Umbilical cord (tissue), 2 donors: ENCODE data around the gene KCTD7. TPM values are rescaled to one million over a fixed set of nuclear protein-coding genes. Genes with fewer than 3 reads are reported as not detected.
A peak's percentile ranks its signal among the peaks of the same experiment; 100 is the strongest.
"Not testable (repeated sequence)": the region's sequence is repeated elsewhere in the genome, so short reads cannot be mapped to it uniquely, and the experiment has no call there.

Source experiments
- DNase-seq: peaks from one replicate; pipeline ENCODE4 v3.0.0-alpha.2; 2015; ENCODE audit warnings: low spot score
- total RNA-seq: library from RNA; depleted of rRNA; stranded (reverse); fragments of >200 nt; gene quantifications from one replicate; pipeline ENCODE4 v1.2.3, GENCODE V29; 2014; ENCODE audit warnings: low replicate concordance; ENCODE audit not compliant: insufficient read depth

KCTD7 gene
- total RNA-seq, 1 donor from 2014 or later, result 12.0 TPM

DNA sequence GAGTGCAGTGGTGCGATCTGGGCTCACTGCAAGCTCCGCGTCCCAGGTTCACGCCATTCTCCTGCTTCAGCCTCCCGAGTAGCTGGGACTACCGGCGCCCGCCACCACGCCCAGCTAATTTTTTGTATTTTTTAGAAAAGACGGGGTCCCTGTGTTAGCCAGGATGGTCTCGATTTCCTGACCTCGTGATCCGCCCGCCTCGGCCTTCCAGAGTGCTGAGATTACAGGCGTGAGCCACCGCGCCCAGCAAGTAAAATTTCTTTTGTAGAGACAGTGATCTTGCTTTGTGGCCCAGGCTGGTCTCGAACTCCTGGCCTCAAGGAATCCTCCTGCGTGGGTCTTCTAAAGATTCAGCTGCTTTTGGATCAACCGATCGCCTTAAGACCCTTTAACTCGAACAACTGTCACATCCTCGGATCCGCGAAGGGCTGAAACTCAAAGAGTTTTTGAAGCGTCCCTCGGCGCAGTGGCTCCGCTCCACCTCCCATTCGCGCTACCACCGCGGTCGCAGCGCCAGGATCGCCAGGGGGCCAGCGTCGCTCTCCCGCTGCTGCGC, 25.1 kb downstream of the KCTD7 start:
- not testable (repeated sequence) for DNase-seq

DNA sequence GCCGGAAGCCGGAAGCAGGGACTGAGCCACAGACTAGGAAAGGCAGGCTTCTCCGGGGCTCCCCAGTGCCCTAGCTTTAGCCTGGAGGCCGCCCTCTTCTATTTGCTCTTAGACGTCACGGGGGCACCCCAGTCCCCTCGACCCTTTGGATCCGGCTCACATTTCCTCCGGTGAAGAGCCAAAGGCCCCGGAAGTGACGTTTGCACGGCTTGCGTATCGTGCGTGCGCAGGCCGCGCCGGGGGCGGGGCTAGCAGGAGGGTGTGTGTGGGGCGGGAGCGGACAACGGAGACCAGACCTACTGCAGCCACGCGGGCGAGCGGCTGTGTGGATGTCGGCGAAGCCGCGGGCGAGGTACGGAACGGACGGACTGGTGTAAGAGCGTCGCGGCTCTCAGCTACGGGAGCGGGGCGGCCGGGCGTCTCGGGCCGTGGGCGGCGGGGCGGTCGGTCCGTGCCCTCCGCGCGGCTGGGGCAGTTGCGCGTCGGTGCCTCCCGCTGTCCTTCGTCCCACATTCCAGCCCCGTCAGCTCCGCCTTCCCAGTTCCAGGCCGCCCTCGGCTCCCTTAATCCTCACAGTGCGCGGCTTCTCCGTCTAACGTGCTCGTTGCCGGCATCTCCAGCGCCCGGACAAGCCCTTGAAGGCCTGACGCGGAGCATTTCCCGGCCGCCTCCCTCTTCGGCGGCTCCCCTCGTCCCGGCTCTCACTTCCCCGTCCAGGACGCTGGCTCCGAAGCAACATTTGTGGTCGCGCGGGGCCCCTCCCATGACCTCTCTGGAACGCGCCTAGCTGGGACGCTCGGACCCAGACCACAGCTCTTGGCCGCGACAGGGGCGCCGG, 25.8 kb downstream of the KCTD7 start:
- peak; percentile 99 for DNase-seq

DNA sequence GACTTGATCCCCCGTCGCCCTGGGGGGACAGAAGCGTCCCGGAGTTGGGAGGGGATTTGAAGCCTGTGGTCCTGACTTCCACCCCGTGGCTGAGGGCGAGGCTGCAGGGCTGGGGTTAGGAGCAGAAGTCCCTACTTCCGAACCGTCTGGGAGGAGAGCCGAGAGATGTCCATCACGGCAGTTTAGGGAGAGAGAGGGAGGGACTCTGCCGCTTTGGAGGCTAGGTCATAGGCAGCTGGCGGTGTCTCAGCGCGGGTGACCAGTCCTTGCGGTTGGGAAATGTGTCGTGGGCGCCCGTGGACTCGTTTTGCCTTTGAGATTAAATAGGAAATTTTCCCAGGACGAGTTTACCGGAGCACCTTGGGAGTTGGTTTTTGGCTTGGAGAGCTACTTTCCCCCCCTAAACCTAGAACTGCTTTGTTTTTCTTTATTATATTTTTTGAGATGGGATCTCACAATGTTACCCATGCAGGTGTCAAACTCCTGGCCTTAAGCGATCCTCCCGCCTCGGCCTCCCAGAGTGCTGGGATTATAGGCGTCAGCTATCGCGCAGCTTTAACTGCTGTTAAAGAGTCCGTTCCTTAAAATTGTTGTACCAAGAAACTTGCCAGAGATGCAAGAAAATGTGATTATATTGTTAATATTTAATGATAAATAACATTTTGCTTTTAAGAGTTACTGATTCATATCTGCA, 26.6 kb downstream of the KCTD7 start:
- peak; percentile 61 for DNase-seq

DNA sequence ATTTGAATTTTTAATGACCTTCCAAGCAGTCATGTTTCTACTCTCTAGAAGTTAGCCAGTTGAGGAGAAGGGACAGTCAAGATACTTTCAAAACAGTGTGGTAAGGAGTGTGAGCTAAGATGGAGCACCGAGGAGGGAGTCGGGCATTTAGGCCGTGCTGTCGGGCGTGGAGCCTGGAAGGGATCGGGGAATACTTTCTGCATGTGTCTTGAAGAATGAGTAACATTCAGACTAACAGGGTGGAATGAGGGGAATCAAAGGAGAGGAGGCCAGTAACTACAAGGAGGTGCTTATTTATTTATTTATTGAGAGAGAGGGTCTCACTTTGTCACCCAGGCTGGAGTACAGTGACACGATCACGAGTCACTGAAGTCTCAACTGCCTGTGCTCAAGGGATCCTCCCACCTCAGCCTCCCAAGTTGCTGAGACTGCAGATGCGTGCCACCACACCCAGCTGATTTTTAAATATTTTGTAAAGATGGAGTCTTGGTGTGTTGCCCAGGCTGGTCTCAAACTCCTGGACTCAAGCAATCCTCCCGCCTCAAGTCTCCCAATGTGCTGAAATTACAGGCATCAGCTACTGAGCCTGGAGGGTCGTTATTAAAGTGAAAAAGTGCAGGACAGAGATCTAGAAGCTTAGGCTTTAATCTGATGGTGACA, 27.3 kb downstream of the KCTD7 start:
- peak; percentile 14 for DNase-seq

- DNase-seq, result no peak
These were observed 29.1 kb downstream of the KCTD7 start for GRCh38 chr7:66657798-66658197.

DNA sequence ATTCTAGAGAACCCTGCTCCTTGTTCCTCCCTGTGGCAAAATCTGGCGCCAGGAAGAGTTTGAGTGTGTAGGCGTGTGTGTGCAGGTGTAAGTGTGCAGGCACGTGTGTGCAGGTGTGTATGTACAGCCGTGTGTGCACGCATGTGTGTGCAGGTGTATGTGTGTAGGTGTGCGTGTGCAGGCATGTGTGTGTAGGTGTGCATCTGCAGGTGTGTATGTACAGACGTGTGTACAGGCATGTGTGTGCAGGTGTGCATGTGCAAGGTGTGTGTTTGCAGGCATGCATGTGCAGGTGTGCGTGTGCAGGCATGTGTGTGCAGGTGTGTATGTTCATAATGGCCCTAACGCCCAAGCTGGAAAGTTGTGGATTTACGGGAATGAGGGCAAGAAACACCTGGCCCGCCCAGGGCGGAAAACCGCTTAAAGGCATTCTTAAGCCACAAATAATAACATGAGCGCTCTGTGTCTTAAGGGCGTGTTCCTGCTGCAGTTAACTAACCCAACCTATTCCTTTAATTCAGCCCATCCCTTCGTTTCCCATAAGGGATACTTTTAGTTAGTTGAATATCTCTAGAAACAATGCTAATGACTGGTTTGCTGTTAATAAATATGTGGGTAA, 34.1 kb downstream of the KCTD7 start:
- DNase-seq, result no peak

- no peak for DNase-seq
These were observed 36.1 kb downstream of the KCTD7 start for GRCh38 chr7:66664590-66665293.

DNA sequence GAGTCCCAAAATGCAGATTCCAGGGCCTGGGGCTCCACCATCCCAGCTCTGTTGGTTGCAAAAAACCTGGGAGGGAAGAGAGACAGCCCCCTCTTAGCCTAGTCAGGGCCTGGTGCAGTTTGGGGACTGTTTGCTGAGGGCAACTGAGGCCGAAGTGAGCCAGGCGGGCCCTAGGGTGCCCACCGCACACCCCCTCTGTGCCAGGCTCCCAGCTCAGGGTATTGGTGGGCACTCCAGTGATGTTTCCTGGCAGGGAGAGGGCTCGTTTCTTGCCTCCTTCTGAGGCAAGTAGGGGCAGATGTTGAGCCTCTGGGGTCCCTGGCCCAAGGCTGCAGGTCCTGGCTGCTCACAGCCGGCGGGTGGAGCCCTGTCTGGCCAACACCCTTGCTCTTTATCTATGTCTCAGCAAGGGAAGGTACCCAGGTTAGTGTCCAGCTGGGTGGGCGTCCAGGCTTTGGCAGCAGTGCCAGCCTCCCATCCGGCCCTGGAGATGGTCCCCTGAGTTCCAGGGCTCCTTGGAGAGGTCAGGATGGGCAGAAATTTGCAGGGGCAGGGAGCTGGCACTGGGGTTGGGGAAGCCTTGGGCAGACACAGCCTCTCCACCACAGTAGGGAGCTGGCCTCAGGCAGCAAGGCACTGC, 37.8 kb downstream of the KCTD7 start:
- DNase-seq, result no peak

GRCh38 chr7:66667023-66667728, 38.5 kb downstream of the KCTD7 start:
- no peak for DNase-seq

- DNase-seq, result no peak
These were observed 39.4 kb downstream of the KCTD7 start for GRCh38 chr7:66668112-66668511.

GRCh38 chr7:66668677-66669076, 40.0 kb downstream of the KCTD7 start:
- DNase-seq, result no peak

GRCh38 chr7:66669088-66669487, 40.4 kb downstream of the KCTD7 start:
- no peak for DNase-seq

DNA sequence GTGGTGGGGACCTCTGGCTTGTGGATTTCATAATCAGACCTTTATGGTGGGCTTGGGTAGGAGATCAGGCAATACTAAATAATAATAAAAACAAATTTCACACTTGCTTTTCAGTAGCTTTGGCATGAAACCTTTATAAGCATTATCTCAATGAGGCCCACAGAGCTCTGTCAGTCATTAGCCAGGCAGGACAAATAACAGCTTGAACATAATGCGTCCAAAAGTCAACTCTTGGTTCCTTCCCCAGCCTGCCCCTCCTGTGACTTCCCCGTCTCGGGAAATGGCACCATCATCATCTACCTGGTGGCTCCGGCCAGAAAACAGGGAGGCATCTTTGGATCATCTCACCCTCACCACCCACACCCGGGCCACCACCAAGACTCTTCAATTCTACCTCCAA, 40.8 kb downstream of the KCTD7 start:
- DNase-seq, result no peak

DNA sequence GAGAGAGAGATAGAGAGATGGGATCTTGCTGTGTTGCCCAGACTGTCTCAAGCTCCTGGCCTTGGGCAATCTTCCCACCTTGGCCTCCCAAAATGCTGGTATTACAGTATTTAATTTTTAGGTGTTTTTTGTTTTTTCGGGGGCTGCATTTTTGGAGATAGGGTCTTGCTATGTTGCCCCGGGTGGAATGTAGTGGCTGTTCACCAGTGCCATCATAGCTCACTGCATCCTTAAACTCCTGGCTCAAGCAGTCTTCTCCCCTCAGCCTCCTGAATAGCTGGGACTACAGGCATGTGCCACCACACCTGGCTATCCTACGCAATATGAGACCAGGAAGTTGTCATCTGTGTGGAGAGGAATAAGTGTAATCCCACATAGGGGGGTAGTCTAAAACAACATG, 42.4 kb downstream of the KCTD7 start:
- DNase-seq, result no peak

- not testable (repeated sequence) for DNase-seq
These were observed 42.8 kb downstream of the KCTD7 start for GRCh38 chr7:66671486-66671885.

- not testable (repeated sequence) for DNase-seq
These were observed 43.9 kb downstream of the KCTD7 start for GRCh38 chr7:66672432-66673123.

DNA sequence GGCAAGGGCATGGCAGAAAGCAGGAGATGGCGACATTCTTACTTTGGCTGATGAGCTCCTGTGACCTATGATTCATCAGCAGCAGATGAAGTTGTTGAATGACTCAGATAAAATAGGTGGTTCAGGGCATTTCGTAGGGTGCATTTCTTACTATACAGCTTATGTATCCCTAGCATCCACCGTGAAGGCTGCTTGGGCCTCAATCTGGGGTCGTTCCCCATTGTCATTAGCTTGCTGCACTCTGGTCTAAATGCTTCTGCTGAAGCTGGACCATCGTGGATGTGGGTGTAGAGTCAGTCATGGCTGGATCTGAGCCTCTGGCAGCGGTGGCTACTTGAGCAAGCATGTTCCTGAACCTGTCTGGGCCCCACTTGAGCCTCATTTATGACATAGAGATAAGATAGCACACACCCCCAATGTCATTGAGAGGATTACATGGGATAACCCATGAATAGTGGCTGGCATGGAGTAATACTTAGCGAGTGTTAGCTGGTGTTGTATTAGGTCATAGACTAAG, 44.5 kb downstream of the KCTD7 start:
- not testable (repeated sequence) for DNase-seq

- DNase-seq, result no peak
These were observed 51.1 kb downstream of the KCTD7 start for GRCh38 chr7:66679633-66680244.
